H1 (cell line): Measurements from ENCODE around the gene MRPS27. TPM values are rescaled to one million over a fixed set of nuclear protein-coding genes. Genes with fewer than 3 reads are reported as not detected.

Experiments used
- CTCF ChIA-PET: fragments of 300-600 bp; sonication (Branson Sonifier 250); formaldehyde crosslinking; loops from one replicate; lab custom pipeline; 2021; ENCODE audit not compliant: partially characterized antibody; lab: Charles Lee
- POLR2A ChIA-PET: fragments of 300-600 bp; sonication (Branson Sonifier 250); formaldehyde crosslinking; loops from one replicate; lab custom pipeline; 2021; ENCODE audit warnings: inconsistent platforms; ENCODE audit not compliant: partially characterized antibody; lab: Charles Lee
- DNase-seq, 2 experiments: peaks; one replicate each; pipeline versions ENCODE4 v3.0.0 to v3.0.0-alpha.2; 2010 to 2022; ENCODE audit warnings: low spot score in 2 of 2, low read depth in 1 of 2, mixed read lengths in 1 of 2
- FAIRE-seq: peaks from 2 replicates; lab custom pipeline; 2011; peaks lifted over from hg19 to GRCh38; lab: Jason Lieb, UNC
- H2AFZ ChIP-seq: 2 replicates; pipeline ENCODE4 v1.8.1; 2012; ENCODE audit warnings: low read length, inconsistent platforms
- H2AK5ac ChIP-seq: 2 replicates; pipeline ENCODE4 v1.6.1; 2013; ENCODE audit warnings: low read depth, low read length
- H2BK120ac ChIP-seq: replicated peaks from 2 replicates; pipeline ENCODE3; 2013; ENCODE audit warnings: low read depth, low read length, inconsistent platforms
- H2BK12ac ChIP-seq: 2 replicates; pipeline ENCODE4 v1.6.1; 2013; ENCODE audit warnings: low read depth, low read length
- H2BK15ac ChIP-seq: 2 replicates; pipeline ENCODE4 v1.6.1; 2013; ENCODE audit warnings: low read length
- H2BK20ac ChIP-seq: 2 replicates; pipeline ENCODE4 v1.6.1; 2013; ENCODE audit warnings: low read length
- H2BK5ac ChIP-seq: 2 replicates; pipeline ENCODE4 v1.6.1; 2013; ENCODE audit warnings: low read depth, low read length
- H3K14ac ChIP-seq: 2 replicates; pipeline ENCODE4 v1.6.1; 2013; ENCODE audit warnings: inconsistent platforms; ENCODE audit not compliant: insufficient read length
- H3K18ac ChIP-seq: 2 replicates; pipeline ENCODE4 v1.6.1; 2013; ENCODE audit warnings: low read length; ENCODE audit errors: extremely low read depth
- H3K23ac ChIP-seq: 2 replicates; pipeline ENCODE4 v1.6.1; 2013; ENCODE audit warnings: inconsistent platforms; ENCODE audit not compliant: insufficient read length
- H3K23me2 ChIP-seq: 2 replicates; pipeline ENCODE4 v1.6.1; 2013; ENCODE audit warnings: low read depth, low read length
- H3K27ac ChIP-seq: 2 replicates; pipeline ENCODE4 v1.6.1; 2011; ENCODE audit warnings: low read depth, low read length, inconsistent platforms
- H3K27me3 ChIP-seq, 4 experiments: replicated peaks in 1 of 4; 1 replicate in 1 of 4; 2 replicates in 3 of 4; pipeline versions ENCODE4 v1.6.1 to v1.8.1; 2011 to 2013; ENCODE audit warnings: low read length in 3 of 4, mild to moderate bottlenecking in 3 of 4, inconsistent platforms in 2 of 4, mixed read lengths in 2 of 4, moderate library complexity in 1 of 4; ENCODE audit not compliant: control insufficient read depth in 3 of 4, insufficient read depth in 3 of 4; ENCODE audit errors: extremely low read depth in 1 of 4
- H3K36me3 ChIP-seq, 4 experiments: 2 replicates each; pipeline versions ENCODE4 v1.6.1 to v1.8.1; 2011 to 2013; ENCODE audit warnings: mild to moderate bottlenecking in 4 of 4, low read length in 3 of 4, moderate library complexity in 2 of 4, control low read depth in 1 of 4, inconsistent platforms in 1 of 4; ENCODE audit not compliant: insufficient read depth in 4 of 4, control insufficient read depth in 2 of 4
- H3K4ac ChIP-seq: replicated peaks from 2 replicates; pipeline ENCODE3; 2013; ENCODE audit warnings: low read length, low read depth, mixed read lengths, inconsistent platforms; ENCODE audit not compliant: insufficient read length
- H3K4me1 ChIP-seq, 4 experiments: replicated peaks in 1 of 4; 1 replicate in 1 of 4; 2 replicates in 3 of 4; pipeline versions ENCODE4 v1.6.1 to v1.8.1; 2011 to 2013; ENCODE audit warnings: low read length in 3 of 4, inconsistent platforms in 2 of 4, mixed read lengths in 1 of 4; ENCODE audit not compliant: insufficient read depth in 4 of 4, control insufficient read depth in 3 of 4
- H3K4me2 ChIP-seq, 2 experiments: 2 replicates each; pipeline versions ENCODE4 v1.6.1 to v1.8.1; 2011 to 2013; ENCODE audit warnings: low read depth in 2 of 2, low read length in 2 of 2, control low read depth in 1 of 2, inconsistent platforms in 1 of 2, mild to moderate bottlenecking in 1 of 2; ENCODE audit not compliant: insufficient read depth in 1 of 2
- H3K4me3 ChIP-seq, 4 experiments: fragments of 200-600, 300-600 bp in 1 of 4; sonication (generic), shearing (Covaris generic), sonication (Bioruptor Twin) in 1 of 4; 2 replicates each; pipeline versions ENCODE4 v1.5.1 to v1.8.1; 2011 to 2016; ENCODE audit warnings: low read length in 4 of 4, low read depth in 3 of 4, control low read depth in 2 of 4, inconsistent platforms in 2 of 4, mild to moderate bottlenecking in 2 of 4, mixed read lengths in 1 of 4, moderate library complexity in 1 of 4; ENCODE audit not compliant: insufficient read depth in 2 of 4; ENCODE audit errors: extremely low read depth in 1 of 4
- H3K56ac ChIP-seq: replicated peaks from 2 replicates; pipeline ENCODE3; 2013; ENCODE audit warnings: low read depth, mild to moderate bottlenecking, mixed read lengths, low read length, inconsistent platforms; ENCODE audit not compliant: insufficient read length
- H3K79me1 ChIP-seq: 2 replicates; pipeline ENCODE4 v1.6.1; 2013; ENCODE audit warnings: low read depth, low read length, control low read depth
- H3K79me2 ChIP-seq, 2 experiments: 2 replicates each; pipeline versions ENCODE4 v1.6.1 to v1.8.1; 2012 to 2013; ENCODE audit warnings: low read length in 2 of 2, mild to moderate bottlenecking in 2 of 2, inconsistent platforms in 1 of 2; ENCODE audit not compliant: insufficient read depth in 2 of 2, control insufficient read depth in 1 of 2
- H3K9ac ChIP-seq, 4 experiments: replicated peaks in 1 of 4; 1 replicate in 1 of 4; 2 replicates in 3 of 4; pipeline versions ENCODE4 v1.6.1 to v1.8.1; 2011 to 2013; ENCODE audit warnings: low read depth in 3 of 4, low read length in 3 of 4, control low read depth in 2 of 4, mild to moderate bottlenecking in 2 of 4, moderate library complexity in 2 of 4, inconsistent platforms in 1 of 4; ENCODE audit errors: extremely low read depth in 1 of 4
- H3K9me3 ChIP-seq, 2 experiments: 2 replicates each; pipeline versions ENCODE4 v1.6.1 to v1.8.1; 2012 to 2013; ENCODE audit warnings: mild to moderate bottlenecking in 2 of 2, moderate library complexity in 2 of 2, control low read depth in 1 of 2, inconsistent platforms in 1 of 2, low read depth in 1 of 2, low read length in 1 of 2, mixed read lengths in 1 of 2; ENCODE audit not compliant: insufficient read depth in 2 of 2
- H4K20me1 ChIP-seq, 2 experiments: replicated peaks in 1 of 2; 2 replicates each; pipeline versions ENCODE3 to v1.8.1; 2011 to 2013; ENCODE audit warnings: inconsistent platforms in 2 of 2, low read length in 2 of 2, mild to moderate bottlenecking in 1 of 2; ENCODE audit not compliant: insufficient read depth in 2 of 2, control insufficient read depth in 1 of 2
- H4K5ac ChIP-seq: 2 replicates; pipeline ENCODE4 v1.6.1; 2013; ENCODE audit warnings: low read length, low read depth, mixed read lengths, inconsistent platforms; ENCODE audit not compliant: insufficient read length
- H4K8ac ChIP-seq: 2 replicates; pipeline ENCODE4 v1.8.0; 2013; ENCODE audit warnings: mild to moderate bottlenecking, moderate library complexity, low read length, inconsistent platforms; ENCODE audit not compliant: insufficient read depth; ENCODE audit errors: extremely low read depth
- H4K91ac ChIP-seq: replicated peaks from 2 replicates; pipeline ENCODE3; 2013; ENCODE audit warnings: low read length, mixed read lengths, inconsistent platforms; ENCODE audit not compliant: insufficient read length
- EGR1 ChIP-seq: IDR thresholded peaks from 2 replicates; pipeline ENCODE4 v1.6.1; 2011; ENCODE audit warnings: low read depth, low read length, borderline replicate concordance
- EP300 ChIP-seq, 2 experiments: IDR thresholded peaks; 1 replicate in 1 of 2; 2 replicates in 1 of 2; pipeline ENCODE4 v1.6.1; 2011 to 2012; ENCODE audit warnings: low read depth in 2 of 2, low read length in 2 of 2, mild to moderate bottlenecking in 2 of 2, borderline replicate concordance in 1 of 2, inconsistent platforms in 1 of 2, moderate library complexity in 1 of 2
- JUN ChIP-seq: IDR thresholded peaks from 2 replicates; pipeline ENCODE4 v1.6.1; 2011; ENCODE audit warnings: low read depth, mild to moderate bottlenecking, improper control_type of control experiment, low read length
- NRF1 ChIP-seq: IDR thresholded peaks from 2 replicates; pipeline ENCODE4 v1.6.1; 2011; ENCODE audit warnings: mild to moderate bottlenecking, low read depth, low read length, improper control_type of control experiment
- PHF8 ChIP-seq: fragments of 200-600 bp; sonication (generic); conservative IDR thresholded peaks from 2 replicates; pipeline ENCODE4 v1.7.1; 2012; ENCODE audit warnings: low read depth, mild to moderate bottlenecking, inconsistent platforms, low read length, moderate library complexity
- RFX5 ChIP-seq: IDR thresholded peaks from 2 replicates; pipeline ENCODE4 v1.6.1; 2011; ENCODE audit warnings: low read depth, low read length, improper control_type of control experiment, borderline replicate concordance
- SP1 ChIP-seq: IDR thresholded peaks from 2 replicates; pipeline ENCODE4 v1.6.1; 2011; ENCODE audit warnings: low read depth, low read length
- WGBS, 2 experiments: shearing (Covaris generic) in 1 of 2; methylation state at CpG; one replicate each; pipeline versions ENCODE4 v1.1.6 to v1.1.7; 2013 to 2015; ENCODE audit warnings: low lambda C conversion rate in 2 of 2, mixed read lengths in 2 of 2, inconsistent platforms in 1 of 2, low coverage in 1 of 2, missing lambda C conversion rate in 1 of 2; ENCODE audit not compliant: insufficient replicate concordance in 2 of 2, insufficient coverage in 1 of 2, insufficient read length in 1 of 2; ENCODE audit errors: extremely low coverage in 1 of 2, missing lambda C conversion rate in 1 of 2; 5-methylcytosine and 5-hydroxymethylcytosine counted together
- polyA plus RNA-seq, 7 experiments: library from polyadenylated mRNA; depleted of rRNA in 3 of 7; stranded (reverse) in 5 of 7; unstranded in 2 of 7; fragments of >200 nt in 5 of 7; fragments of 200-250 nt in 2 of 7; gene quantifications; 1 replicate in 5 of 7; 2 replicates in 1 of 7; 4 replicates in 1 of 7; pipeline versions ENCODE4 v1.2.1 to v1.2.3, GENCODE V29; 2011 to 2013; ENCODE audit warnings: missing spikeins in 2 of 7, mixed read lengths in 2 of 7
- total RNA-seq: library from RNA; stranded (reverse); fragmentation: NEBNext Ultra II Directional; extraction: Animal tissue kit (Norgen Biotek cat#: 25700); gene quantifications from 2 replicates; pipeline ENCODE4 v1.2.1, GENCODE V29; 2021

The MRPS27 gene
- total and polyA plus RNA-seq, 2 of the 8 experiments (the other 6 are each of a cell fraction or from before 2014, with no cell fraction given), result 93.2 to 102 TPM

DNA sequence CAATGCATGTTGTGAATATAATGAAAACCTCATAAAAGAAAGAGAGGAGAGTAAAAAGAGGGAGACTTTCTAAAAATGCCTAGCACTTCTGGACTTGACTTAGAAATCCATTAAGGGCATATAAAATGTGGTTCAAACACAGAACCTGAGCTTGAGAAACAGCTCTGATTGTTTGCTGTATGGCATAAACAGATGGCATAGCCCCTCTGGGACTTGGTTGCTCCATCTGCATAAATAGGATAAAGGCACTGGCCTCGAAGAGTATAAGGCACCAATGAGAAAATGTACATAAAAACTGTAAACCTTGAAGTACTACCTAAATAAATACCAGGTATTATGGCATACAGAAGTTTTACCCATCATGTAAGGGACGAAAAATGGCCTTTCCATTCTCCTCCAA, 23.8 kb downstream of the MRPS27 start:
- peaks cover 0 to 26% of the 10 kb centered on the region in 2 experiments; a peak in 3 of 4 replicates for H3K79me2 ChIP-seq
- H2BK15ac ChIP-seq, result no peak overlapping the region
- no peak overlapping the region for H3K4ac ChIP-seq
- 93% methylated on average over 2 of the region's 2 CpGs; no CpG with 5 or more reads in 1 of the 2 experiments for WGBS, 2 experiments
- H3K4me3 ChIP-seq, result no peak overlapping the region
- H3K23ac ChIP-seq, result no peak overlapping the region
- ChIA-PET POLR2A (no interaction called here), CTCF (no interaction called here)
- H3K9ac ChIP-seq, result no peak overlapping the region
- H3K79me1 ChIP-seq, result no peaks in the 10 kb centered on the region; the same call in 1 of the 2 replicates
- peaks cover 0 to 5% (median 2%) of the 10 kb centered on the region in 4 experiments; a peak in 2 of 7 replicates for H3K4me1 ChIP-seq
- no peak overlapping the region for H2BK20ac ChIP-seq
- no peaks in the 10 kb centered on the region for H3K23me2 ChIP-seq
- H3K9me3 ChIP-seq, result no peaks in the 10 kb centered on the region
- H3K56ac ChIP-seq, result no peak overlapping the region
- H3K36me3 ChIP-seq, result peaks cover 0 to 26% (median 6%) of the 10 kb centered on the region in 4 experiments; a peak in 3 of 8 replicates
- H2AK5ac ChIP-seq, result no peak overlapping the region
- H2BK12ac ChIP-seq, result no peak overlapping the region
- H3K27me3 ChIP-seq, result no peaks in the 10 kb centered on the region
- no peaks in the 10 kb centered on the region for H4K20me1 ChIP-seq
- H3K4me2 ChIP-seq, result no peak overlapping the region
- FAIRE-seq (no peak), DNase-seq (no peak)
- H4K8ac ChIP-seq, result no peak overlapping the region
- no peak overlapping the region for H4K5ac ChIP-seq
- H2BK5ac ChIP-seq, result no peak overlapping the region
- H2AFZ ChIP-seq, result no peak overlapping the region
- H4K91ac ChIP-seq, result no peak overlapping the region
- no peak for TF ChIP-seq SP1
- TF ChIP-seq NRF1, result no peak
- no peak for TF ChIP-seq EP300 (IDR thresholded peaks at IDR 0.05; ENCODE audit: borderline replicate concordance in 1 of 2, low read depth in 2 of 2, low read length in 2 of 2)
- no peak for TF ChIP-seq EGR1
- no peak for TF ChIP-seq JUN
- TF ChIP-seq RFX5, result no peak
- TF ChIP-seq PHF8, result no peak
- no peak overlapping the region for H3K27ac ChIP-seq
- no peak overlapping the region for H2BK120ac ChIP-seq
- no peak overlapping the region for H3K18ac ChIP-seq
- no peak overlapping the region for H3K14ac ChIP-seq
